H54 (cell line): Measurements from ENCODE around the gene NPC1.
"Not testable (repeated sequence)": the region's sequence is repeated elsewhere in the genome, so short reads cannot be mapped to it uniquely, and the experiment has no call there.

Experiments used
- DNase-seq: peaks from one replicate; pipeline ENCODE4 v3.0.0; 2011; ENCODE audit warnings: low spot score, mixed read lengths; ENCODE audit not compliant: insufficient read length
- FAIRE-seq: peaks from 3 replicates; lab custom pipeline; 2011; peaks lifted over from hg19 to GRCh38; lab: Jason Lieb, UNC
- POLR2A ChIP-seq: IDR thresholded peaks from 2 replicates; pipeline ENCODE4 v1.6.1; 2011; ENCODE audit warnings: low read depth, mild to moderate bottlenecking, low read length

Gene NPC1

DNA sequence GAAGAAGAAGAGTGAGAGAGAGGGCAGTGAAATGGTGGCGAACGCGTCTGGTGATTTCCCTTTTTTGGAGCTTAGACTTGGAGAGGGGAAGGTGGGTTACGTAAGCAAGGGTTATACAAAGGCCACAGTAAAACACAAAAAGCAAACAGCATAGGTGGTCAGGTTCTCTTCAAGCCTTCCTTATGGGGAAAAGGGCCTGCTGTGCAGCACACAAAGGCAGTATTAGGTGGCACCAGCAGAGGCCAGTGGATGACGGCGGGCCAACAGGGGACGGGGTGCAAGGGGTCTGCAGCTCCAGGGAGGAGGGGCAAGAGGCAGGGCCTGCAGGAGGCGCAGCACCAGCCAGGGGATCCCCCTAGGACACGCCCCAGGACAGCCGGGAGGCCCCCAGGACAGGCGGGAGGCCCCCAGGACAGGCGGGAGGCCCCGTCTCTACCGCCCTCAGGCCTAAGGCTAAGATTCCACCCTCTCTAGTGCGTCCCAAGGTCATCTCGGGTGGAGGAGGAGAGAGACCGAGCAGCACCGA lies 32.6 kb upstream of the NPC1 start:
- no peak for TF ChIP-seq POLR2A
- FAIRE-seq (no peak), DNase-seq (no peak)

DNA sequence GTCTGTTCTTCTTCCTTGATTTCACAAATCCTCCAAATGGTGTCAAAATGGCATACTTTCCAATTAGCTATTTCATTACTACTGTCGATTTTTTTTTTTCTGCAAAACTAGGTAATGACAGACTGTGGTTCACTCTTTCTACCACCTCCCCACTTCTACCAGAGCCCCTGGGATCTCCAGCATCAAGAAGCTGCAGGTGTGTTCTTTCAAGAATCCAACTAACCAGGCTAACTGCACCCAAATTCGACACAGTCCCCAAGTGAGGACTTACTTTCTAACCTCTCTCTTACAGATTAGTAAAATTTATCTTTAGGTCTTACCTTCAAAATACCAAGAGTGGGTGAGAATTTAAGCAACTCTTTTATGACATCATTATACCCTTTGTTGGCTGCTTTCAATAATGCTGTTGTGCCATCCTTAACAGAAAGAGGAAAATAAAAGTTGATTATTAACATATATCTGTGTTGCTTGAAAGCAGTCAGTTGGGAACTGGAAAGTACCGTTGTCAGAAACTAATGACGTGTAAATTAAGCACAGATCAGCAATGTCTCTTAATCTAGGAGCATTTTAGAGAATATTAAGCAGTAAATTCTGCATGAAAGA lies 31.2 kb upstream of the NPC1 start:
- no peak for DNase-seq
- no peak for FAIRE-seq
- TF ChIP-seq POLR2A, result no peak

DNA sequence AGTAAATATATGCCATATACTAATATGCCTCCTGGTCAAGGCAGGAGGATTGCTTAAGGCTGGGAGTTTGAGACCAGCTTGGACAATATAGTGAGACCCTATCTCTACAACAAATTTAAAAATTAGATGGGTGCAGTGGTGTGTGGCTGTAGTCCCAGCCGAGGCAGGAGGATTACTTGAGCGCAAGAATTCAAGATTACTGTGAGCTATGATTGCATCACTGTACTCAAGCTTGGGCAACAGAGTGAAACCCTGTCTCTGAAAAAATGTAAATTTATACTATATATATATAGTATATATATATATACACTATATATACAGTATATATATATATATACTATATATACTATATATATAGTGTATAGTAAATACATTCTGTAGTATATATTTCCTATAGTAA lies 30.0 kb upstream of the NPC1 start:
- no peak for DNase-seq
- TF ChIP-seq POLR2A, result no peak
- no peak for FAIRE-seq

DNA sequence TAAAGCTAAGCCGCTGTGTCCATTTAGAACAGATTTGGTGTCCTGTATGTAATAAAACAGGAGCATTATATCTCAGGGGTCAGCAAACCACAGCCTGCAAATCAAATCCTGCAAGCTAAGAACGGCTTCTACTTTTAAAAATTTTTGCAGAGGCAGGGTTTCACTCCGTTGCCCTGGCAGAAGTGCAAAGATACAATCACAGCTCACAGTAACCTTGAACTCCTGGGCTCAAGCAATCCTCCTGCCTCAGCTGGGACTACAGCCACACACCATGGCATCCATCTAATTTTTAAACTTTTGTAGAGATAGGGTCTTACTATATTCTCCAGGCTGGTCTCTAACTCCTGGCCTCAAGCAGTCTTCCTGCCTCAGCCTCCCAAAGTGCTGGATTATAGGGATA lies 28.6 kb upstream of the NPC1 start:
- FAIRE-seq, result no peak
- DNase-seq, result no peak
- TF ChIP-seq POLR2A, result no peak

DNA sequence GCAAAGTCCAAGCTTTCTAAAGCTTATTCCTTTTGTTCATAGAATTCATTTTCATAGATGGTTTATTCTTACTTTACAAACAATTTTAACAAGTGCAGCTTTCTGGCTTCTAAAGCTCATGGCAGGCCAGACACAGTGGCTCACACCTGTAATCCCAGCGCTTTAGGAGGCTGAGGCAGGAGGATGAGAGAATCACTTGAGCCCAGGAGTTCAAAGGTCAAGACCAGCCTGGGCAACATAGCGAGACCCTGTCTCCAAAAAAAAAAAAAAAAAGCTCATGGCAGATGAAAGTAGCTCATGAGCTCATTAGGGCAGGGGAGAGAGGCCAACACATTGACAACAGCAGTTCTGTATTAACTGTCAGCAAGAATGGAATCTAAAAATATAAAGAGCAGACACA lies 28.1 kb upstream of the NPC1 start:
- FAIRE-seq (no peak), DNase-seq (no peak)
- TF ChIP-seq POLR2A, result no peak

DNA sequence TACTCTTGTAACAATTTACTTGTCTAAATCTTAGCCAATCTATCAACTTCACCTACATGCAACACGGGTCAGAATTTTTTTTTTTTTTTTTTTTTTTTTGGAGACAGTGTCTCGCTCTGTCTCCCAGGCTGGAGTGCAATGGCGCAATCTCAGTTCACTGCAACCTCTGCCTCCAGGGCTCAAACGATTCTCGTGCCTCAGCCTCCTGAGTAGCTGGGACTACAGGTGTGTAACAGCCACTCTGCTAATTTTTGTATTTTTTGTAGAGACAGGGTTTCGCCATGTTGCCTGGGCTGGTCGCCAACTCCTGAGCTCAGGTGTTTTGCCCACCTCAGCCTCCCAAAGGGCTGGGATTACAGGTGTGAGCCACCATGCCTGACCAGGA lies 26.8 kb upstream of the NPC1 start:
- not testable (repeated sequence) for DNase-seq, FAIRE-seq

DNA sequence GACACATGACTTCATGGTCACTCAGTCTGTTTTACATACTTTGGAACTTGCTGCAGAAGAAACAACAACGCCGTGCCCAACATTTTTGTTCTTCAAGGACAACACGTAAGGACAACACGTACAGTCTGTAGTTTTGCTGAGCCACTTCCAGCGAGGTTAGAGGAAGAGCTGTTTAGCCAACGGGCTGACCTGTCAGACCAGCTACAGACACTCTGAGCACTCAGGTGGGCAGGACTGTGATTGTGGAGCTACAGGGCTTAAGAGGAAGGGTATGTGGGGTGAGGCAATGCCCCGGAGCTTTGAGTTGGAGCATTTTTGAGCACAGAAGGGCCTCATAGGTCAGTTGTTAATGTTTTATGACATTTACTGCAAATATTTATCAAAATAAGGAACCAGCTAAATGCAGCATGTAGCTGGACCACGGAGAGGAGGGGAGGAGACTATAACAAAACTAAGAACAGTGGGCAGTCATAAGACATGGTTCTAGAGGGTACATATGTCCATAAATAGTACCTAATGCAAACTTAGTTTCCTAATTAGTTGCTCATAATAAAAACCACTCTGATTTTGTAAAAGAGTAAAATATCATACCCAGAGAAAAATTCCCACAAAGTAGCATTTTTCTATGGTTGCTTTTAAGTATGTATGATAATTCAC lies 26.3 kb upstream of the NPC1 start:
- FAIRE-seq (no peak), DNase-seq (no peak)
- TF ChIP-seq POLR2A, result no peak

DNA sequence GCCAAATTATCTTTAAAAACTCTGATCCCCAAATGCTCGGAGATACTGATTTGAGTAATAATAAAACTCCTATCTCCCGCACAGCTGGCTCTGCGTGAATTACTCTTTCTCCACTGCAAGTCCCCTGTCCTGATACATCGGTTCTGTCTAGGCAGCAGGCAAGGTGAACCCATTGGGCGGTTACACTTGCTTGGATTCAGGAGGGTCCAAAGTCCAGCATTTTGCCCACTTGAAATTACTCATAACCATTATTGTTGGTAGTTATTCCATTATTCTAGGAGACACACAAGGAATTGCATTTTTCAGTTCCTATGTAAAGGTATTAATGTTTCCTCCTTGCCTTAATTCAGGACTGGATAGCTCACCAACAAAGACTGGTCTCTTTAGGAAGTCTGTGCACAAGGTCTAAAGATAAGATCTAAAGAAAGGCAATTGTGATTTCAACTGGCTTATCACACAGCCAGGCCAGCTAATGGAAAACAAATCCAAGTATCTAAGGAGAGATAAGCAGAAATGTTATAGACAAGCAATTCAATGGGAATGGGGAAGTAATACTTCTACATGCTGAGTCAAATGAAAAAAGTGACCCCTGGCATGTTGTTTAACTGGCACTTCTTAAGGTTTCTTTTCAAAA lies 23.2 kb upstream of the NPC1 start:
- DNase-seq (no peak), FAIRE-seq (no peak)
- no peak for TF ChIP-seq POLR2A

DNA sequence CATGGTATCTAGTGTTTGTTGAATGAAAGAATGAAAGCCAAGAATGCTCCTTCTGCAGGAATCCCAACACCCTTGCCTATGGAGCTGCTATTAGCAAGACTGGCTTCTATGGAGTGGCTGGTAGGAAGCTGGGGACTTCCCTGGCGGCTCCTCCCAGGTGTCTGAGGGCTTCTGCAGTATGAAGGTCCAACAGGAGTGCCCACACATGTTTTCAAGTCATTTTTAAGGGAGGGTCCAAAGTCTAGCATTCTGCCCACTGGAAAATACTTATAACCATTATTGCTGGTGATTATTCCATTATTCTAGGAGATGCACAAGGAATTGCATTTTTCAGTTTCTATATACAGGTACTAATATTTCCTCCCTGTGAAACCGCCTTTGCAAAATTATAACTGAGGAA lies 21.9 kb upstream of the NPC1 start:
- no peak for FAIRE-seq
- DNase-seq, result no peak
- no peak for TF ChIP-seq POLR2A

DNA sequence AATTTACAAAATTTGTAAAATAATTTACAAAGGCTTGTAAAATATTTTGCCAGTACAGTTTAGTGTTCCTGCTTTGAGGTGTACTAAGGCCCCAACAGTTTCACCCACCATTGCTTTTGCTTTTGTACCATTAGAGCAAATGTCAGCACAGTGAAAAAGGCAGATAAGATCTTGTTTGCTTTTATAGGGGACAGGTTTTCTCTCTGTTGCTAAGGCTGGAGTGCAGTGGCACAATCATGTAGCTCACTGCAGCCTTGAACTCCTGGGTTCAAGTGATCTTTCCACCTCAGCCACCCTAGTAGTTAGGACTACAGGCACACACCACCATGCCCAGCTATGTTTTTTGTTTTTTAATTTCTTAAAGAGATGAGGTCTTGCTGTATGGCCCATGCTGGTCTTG lies 19.6 kb upstream of the NPC1 start:
- FAIRE-seq, result no peak
- TF ChIP-seq POLR2A, result no peak

DNA sequence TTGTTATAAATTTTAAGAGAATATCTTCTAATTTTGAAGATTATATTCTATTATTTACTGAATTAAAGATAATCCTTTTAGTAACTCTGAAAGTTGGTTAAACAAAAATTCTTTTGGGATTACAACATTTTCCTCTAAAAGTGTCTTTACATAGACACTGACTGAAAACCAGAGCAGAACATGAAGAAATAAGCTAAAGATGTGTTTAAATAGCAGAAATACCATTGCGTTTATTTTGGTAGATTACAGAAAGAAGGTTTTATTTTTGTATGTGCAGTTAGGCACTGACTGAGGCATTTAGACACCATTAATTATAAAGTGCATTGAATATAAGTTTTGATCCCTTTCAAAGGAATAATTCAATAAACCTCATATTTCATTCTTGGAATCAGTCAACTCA lies 13.5 kb upstream of the NPC1 start:
- no peak for TF ChIP-seq POLR2A
- DNase-seq (no peak), FAIRE-seq (no peak)

More for the DNA sequence above, 19.6 kb upstream of the NPC1 start:
- no peak for DNase-seq

DNA sequence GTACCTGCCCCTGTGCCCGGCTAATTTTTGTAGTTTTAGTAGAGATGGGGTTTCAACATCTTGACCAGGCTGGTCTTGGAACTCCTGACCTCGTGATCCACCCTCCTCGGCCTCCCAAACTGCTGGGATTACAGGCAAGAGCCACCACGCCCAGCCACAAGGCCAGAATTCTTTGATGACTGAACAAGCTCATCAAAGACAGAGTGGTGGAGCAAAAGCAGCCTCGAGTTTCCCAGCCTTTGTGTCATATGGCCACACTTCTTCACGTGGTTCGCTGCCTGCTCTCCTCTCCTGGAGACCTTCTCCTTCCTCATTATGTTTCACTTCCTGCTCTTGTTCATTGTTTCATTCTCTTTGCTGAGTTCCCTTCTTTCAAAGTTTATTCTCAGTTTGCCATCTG lies 9.9 kb upstream of the NPC1 start:
- TF ChIP-seq POLR2A, result no peak
- FAIRE-seq (no peak), DNase-seq (no peak)

DNA sequence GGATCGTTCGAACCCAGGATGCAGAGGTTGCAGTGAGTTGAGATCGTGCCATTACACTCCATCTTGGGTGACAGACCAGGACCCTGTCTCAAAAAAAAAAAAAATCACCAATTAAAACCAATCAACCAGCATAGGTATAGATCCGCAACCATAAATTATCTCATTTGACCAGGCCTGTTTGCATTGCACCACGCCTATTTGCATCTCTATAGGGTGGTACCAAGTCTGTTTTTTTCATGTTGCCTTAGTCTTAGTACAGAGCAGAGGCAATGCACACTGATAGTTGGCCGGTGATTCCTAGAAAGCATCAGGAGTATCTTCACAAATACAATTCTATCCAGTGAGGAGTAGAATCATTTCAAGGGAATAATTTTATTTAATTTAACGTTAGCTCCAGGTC lies 9.3 kb upstream of the NPC1 start:
- FAIRE-seq, result no peak
- no peak for DNase-seq
- TF ChIP-seq POLR2A, result no peak

DNA sequence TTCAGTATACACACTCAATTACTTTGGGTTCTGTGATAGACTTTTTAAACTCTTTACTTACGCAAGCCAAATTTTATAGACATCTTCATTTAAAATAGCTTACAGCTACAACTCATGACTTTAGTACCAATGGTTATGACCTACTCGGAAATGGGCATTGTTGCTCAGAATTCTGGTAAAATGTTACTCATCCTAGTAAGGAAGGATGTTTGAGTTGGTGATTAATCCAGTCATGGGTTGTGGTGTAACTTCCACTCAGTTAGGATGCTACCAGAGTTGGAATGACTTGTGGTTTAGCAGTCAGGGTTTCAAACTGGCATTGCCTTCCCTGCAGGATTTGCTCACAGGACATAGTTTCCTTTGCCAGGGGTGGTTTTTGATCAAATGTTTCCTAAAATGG lies 7.4 kb upstream of the NPC1 start:
- TF ChIP-seq POLR2A, result no peak
- FAIRE-seq (peak; percentile 93), DNase-seq (peak; percentile 40)

DNA sequence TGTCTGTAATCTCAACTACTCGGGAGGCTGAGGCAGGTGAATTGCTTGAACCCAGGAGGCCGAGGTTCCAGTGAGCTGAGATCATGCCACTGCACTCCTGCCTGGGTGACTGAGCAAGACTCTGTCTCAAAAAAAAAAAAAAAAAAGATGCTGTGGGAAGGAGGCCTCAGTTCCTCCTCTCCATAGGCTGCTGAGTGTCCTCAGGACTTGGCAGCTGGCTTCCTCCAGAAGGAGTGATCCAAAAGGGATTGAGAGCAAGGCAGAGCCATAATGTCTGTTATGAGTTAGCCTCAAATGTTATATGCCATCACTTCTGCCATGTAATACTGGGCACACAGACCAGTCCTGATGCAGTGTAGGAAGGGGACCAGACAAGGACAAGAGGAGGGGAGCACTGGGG lies 6.6 kb upstream of the NPC1 start:
- FAIRE-seq, result no peak
- no peak for DNase-seq
- no peak for TF ChIP-seq POLR2A
